HG02588 (cell line): ENCODE results near the gene ATP6V1F.

Experiments used
- ATAC-seq: cut with Tn5 transposase; IDR thresholded peaks from one replicate; pipeline ENCODE4 v1.9.1; 2021; ENCODE audit warnings: mild to moderate bottlenecking, moderate library complexity; ENCODE audit not compliant: unreplicated experiment

The ATP6V1F gene

GRCh38 chr7:128867241-128867640 lies 4.6 kb downstream of the ATP6V1F start:
- ATAC-seq: no peak

DNA sequence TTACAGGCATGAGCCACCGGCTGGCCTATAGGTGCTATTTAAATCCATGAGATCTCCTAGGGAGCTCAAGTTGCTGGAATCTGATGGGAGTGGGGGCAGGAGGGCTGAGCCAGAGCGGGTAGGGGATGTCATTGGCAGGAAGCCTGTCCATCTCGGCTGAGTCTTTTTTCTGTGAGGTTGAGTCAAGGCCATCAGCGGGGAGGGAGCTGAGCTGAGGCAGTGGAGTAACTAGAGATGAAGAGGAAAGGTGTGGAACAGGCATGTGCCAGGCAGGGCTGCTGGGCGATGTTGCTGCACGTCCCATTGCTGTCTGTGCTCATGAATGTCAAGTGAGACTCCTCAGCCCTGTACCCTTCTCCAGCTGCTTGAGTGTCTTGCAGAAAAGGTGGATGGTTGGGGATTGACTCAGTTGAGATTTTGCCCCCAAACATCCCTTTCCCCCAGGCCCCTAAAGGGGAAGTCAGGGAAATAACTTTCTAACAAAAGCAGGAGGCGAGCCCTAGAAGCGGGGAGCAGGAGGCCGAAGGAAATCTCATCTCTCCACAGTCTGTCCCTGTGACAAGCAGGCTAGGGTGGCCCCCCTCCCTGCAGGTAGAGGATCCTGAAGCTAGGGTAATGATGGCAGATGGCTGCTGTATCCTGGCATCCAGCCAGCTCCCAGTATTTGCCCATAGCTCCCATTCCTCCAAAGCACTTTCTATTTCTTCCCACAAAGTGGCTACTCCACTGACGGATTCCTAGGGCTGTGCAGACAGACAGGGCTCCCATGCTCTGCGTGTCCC lies 5.4 kb downstream of the ATP6V1F start:
- no peak for ATAC-seq

DNA sequence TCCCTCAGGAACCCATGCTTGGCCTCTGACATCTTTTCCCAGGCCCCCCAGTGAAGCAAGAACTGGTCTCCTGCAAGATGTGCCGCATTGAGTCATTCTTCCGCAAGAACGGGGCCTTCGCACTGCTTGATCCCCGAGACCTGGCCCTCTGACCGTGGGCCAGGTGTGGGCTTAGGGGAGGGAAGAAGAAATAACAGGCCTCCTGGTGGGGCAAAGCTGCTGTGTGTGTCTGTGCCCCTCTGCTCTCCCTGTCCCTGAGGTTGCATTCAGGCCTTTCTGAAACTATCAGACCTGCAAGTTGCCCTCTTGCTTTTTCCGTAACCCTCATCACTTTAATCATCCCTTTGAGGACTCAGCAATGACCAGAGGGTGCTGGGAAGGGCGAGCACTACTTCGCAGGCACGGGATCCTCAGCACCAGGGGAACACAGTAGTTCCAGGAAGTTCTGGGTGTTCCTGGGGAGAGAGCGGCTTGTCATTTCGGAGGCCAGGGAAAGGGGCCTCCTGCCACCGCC lies 6.0 kb downstream of the ATP6V1F start:
- no peak for ATAC-seq

DNA sequence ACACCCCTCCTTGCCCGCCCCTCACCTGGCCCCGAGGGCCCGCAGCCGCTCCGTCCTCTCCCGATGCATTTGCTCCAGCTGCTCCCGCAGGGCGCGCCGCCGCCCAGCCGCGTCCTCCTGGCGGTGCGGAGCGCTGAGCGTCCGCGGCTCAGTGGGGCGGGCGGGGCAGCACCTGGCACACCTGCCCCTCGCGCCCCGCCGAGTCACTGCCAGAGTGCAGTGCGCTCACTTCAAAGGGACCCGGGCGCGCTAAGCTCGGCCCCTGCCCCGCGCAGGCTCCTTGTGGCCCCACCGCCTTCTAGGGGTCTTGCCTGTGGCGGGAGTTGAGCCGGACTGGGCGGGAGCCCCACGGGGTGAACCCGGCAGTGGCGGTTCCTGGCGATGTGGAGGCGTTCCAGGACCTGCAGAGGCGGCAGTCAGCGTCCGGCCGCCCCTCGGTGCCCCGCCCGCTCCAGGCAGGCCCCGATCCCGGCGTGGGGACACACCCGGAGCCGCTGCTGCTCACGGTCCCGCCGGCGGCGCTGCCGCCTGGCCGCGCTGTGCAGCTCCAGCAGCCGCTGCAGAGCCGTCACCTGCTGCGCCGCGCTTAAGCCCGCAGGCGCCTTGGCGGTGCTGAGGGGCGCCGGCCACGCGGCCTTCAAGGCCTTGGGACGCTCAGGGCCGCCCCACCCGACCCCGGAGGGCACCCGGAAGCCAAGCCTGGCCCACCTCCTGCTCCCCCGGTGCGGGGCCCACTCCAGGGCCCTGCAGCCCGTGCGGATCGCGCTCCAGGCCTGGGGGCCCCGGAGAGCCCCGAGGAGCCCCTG lies 6.7 kb downstream of the ATP6V1F start:
- peak; percentile 44 for ATAC-seq

DNA sequence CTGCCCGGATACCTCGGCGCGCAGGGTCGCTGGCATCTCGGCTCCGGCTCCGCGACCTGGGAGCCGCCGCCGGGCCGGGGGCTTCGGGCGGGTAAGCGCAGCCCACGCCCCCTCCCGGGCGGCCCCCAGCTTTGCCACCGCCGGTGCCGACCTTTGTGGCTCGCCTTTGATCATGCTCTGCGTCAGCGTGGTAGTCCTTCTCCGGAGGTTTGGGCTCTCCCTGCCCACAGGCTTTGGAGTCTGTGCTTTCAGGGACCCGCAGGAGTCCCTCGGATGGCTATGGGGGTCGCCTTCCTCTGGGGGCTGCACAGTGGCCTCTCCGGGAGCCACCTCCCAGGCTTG lies 7.3 kb downstream of the ATP6V1F start:
- peak; percentile 17 for ATAC-seq

DNA sequence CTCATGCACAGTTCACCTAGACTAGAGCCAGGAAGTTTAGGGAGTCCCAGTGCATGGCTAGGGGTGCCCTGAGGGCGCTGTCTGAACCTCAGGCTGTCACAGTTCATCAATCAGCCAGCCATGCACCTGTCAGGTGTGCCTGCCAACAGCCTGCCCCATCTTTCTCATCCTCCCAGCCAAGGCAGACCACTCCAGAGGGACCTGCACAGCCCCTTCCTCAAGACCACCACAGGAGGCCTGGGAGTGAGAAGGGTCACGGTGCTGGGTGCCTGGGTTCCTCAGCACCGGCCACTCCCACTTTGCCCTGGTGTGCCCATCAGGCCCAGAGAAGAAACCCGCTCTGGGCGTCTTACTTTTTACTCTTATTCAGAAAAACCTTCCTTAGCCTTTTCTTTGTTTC lies 8.4 kb downstream of the ATP6V1F start:
- ATAC-seq: no peak

DNA sequence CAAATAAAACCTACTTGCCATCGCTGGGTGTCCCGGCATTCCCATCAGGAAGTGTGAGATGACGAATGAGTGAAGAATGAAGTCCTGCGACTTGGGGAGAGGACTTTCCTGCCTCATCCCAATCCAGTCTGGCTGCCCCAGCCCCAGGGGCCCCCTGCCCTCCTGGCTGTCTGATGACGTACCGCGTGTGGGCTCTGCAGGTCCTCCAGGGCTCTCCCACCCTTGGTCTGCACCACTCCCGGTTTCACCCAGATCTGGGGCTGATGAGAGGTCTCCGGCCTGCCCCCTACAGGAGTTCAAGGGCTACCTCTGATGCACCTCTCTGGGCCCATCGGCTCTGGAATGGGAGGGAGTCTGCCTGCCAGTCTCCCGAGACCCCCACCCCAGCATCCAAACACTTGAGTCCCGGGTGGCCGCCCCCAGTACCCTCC lies 9.8 kb downstream of the ATP6V1F start:
- no peak for ATAC-seq

DNA sequence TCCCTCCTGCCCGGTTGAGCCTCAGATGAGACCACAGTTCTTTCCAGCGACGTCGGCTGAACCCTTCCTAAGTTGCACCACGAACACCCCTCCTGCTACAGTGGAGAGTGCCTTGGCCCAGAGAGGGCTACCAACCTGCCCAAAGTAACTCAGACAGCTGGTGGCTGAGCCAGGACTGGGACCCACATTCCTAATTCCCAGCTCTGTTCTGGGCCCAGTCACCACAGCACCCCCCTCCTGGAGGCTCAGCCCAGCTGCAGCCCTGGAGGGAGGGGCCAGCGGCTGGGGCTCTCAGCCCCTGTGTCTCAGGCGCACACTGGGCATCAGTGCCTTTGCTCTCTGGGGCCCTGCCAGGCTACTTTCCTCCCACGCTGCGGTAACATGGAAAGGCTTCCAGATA lies 10.6 kb downstream of the ATP6V1F start:
- ATAC-seq: no peak

GRCh38 chr7:128874140-128875031 lies 11.7 kb downstream of the ATP6V1F start:
- no peak for ATAC-seq

DNA sequence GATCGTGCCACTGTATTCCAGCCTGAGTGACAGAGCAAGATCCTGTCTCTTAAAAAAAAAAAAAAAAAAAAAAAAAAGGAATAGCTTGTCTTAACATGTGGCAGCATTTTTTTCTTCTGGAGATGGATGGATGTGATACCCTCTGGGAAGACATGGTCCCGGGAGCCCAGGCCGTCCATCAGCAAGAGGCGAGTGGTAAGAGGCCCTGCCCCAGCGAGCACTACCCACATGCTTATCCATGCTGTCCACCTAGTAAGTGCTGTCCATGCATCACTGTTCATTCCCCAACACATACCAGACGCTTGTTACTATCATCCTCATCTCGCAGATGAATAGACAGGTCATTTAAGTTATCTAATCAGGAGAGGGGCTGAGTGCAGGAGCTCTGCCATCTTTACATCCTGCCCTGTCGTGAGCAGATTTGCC lies 12.9 kb downstream of the ATP6V1F start:
- no peak for ATAC-seq

- ATAC-seq: no peak
These were observed 13.5 kb downstream of the ATP6V1F start for GRCh38 chr7:128876127-128876526.

DNA sequence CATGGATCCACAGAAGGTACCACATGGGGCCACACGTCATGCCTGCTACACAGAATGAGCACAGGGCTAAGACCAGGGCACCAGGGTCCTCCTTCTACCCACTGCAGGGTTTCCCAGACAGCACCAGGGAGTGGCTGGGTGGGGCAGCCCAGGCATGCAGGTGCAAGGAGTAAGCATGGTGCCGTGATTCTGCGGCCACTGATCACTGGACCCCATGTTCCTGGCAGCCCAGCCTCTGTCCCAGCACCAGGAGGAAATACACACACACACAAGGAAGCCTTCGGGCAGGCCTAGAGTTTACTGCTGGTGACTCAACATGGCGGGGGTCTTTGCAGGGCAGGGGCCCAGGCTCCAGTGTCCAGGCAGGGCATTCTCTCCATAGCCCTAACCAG lies 13.9 kb downstream of the ATP6V1F start:
- no peak for ATAC-seq

DNA sequence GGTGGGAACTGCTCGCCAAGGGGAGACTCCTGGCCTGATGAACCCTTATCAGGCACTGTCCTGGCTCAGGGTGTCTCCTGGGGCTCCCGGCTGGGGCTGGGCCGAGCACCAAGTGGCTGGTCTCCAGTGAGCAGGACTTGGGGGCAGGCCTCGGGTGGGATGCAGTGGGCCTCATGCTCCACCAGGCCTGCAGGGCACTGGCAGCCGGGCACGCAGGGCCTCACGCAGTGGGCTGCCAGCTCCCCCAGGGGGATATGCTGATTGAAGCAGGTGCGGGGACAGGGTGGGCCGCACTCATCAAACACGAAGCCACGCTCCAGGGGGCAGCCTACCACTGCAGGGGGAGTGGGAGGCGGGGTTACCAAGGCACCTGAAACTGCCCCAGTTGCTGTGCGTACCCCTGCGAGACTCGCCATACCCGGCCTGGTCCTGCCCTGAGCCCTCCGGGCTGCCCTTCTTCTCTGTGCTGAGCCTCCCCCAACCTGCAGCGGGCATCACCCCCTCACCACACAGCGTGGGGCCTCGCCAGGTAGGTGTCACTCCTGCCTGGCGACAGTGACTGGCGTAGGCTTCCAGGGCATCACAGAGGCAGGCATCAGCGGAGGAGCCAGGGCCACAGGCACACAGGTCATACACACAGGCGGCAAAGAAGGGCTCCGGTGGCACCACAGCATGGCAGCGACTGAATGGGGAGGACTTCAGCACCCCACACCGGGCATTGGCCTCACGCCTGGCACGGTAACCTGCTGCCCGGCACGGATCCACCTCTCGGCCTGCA lies 14.5 kb downstream of the ATP6V1F start:
- ATAC-seq: no peak

DNA sequence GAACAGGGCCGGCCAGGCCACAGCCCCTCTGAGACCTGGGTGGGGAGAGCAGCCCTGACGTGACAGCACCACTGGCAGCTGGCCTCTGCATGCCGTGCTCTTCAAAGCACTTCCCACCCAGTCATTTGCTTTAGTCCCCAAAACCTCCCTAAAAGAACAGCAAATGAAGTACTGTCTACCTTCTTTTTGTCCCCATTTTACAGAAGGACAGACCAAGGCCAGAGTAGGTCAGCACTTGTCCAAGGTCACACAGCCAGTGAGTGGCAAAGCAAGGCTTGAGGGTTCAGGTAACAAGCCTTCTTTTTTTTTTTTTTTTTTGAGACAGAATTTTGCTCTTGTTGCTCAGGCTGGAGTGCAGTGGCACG lies 15.1 kb downstream of the ATP6V1F start:
- no peak for ATAC-seq

DNA sequence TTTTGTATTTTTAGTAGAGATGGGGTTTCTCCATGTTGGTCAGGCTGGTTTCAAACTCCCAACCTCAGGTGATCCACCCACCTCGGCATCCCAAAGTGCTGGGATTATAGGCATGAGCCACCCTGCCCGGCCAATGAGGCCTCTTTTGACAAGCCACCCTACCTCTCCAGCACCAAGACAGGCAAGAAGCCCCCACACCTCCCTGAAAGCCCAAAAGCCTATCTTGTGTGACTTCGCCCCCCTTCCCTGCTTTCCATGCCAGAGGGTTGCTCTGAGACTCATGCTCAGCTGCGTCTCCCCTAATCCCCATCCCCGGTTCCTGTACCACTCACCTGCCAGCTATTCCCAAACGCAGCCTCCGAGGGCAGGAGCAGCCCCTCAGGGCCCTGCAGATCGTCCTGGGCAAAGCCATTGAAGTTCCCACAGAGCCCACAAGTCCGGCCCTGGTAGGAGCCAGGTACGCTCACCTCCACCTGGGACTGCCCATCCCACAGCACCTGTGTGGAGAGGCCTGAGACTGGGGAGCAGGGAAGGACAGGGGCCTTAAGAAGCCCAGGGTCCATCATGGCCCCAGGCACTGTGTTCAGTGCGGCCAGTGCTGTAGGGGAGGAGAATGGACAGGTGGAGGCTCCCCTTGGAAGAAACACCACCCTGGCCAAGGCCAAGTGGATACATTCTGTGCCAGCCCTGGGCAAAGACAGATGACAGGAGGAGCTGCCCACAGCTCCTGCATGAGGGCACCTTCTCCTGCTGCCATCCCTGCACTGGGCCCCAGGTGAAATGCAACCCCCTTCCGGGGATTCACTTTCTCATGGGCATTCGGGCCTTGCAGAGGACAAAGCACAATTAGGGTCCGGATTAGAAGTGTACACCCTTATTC lies 15.8 kb downstream of the ATP6V1F start:
- no peak for ATAC-seq

DNA sequence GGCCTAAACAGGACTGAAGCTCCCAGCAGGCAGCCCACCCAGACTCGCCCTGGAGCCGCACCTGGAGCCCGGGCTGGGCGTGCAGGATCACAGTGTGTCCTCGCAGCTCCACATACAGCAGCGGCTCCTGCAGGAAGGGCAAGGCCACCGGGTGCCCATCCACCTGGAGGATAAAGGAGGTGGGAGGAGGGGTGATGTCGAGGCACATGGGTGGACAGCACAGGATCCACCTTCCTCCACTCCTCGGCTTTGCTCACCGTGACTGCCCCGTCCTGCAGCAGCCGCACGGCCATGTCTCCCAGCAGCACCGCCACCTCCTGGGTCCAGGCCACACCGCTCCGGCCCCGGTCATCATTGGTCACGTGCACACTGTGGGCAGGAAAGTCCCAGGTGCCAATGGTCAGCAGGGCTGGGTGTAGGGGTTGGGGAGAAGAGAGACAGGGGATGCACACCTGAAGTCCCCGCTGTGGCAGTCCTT lies 16.8 kb downstream of the ATP6V1F start:
- ATAC-seq: no peak

DNA sequence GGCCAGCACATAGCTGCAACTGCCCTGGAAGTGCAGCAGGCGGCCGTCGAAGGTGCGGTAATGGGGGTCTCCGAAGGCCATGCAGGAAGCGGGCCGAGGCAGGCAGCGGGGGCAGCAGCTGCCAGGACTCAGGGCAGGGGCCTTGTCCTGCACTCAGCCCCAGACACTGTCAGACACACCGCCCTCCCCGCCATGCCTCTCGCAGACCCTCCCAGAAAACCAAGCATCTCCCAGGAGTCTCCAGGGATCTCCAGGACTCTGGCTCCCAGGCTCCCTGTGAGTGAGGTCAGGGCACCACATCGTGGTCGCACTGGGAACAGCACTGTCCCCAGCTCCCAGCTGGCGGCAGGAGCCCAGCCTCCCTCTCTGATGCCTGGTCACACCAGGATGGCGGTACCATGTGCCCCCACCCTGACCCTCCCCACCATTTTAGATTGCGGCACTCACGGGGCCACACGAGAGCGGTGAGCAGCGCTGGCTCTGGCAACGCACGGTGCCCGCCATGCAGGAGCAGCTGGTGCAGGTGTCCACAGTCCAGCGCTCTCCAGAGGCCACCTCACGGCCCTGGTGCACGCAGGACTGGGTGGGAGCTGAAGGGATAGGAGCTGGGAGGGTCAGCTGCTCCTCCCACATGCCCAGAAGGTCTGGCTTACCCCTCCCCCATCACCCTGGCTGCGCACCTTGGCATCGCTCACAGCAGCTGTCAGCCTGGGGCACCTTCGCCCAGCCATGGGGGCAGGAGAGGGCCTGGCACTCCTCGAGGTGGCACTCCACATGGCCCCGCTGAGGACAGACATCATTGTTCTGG lies 17.5 kb downstream of the ATP6V1F start:
- ATAC-seq: no peak

- ATAC-seq: no peak
These were observed 18.3 kb downstream of the ATP6V1F start for GRCh38 chr7:128880791-128881457.
